Activated T-cell treated with anti-CD3 and anti-CD28 coated beads, Interleukin-2, amount 50 U/mL, for 1 hour (primary cell): ENCODE results near the gene TMEM79.
"Not testable (repeated sequence)": the region's sequence is repeated elsewhere in the genome, so short reads cannot be mapped to it uniquely, and the experiment has no call there.

Experiments used
- DNase-seq: peaks from one replicate; pipeline ENCODE4 v3.0.0-alpha.2; 2020

The TMEM79 gene

GRCh38 chr1:156316909-156317308 is 32.8 kb downstream of the TMEM79 start:
- no peak for DNase-seq

GRCh38 chr1:156319664-156320063 is 35.5 kb downstream of the TMEM79 start:
- DNase-seq: no peak

- DNase-seq: no peak
These were observed 36.4 kb downstream of the TMEM79 start for GRCh38 chr1:156320560-156320959.

GRCh38 chr1:156323179-156323578 is 39.1 kb downstream of the TMEM79 start:
- DNase-seq: not testable (repeated sequence)

GRCh38 chr1:156336242-156336641 is 52.1 kb downstream of the TMEM79 start:
- DNase-seq: no peak

GRCh38 chr1:156337052-156337887 is 53.1 kb downstream of the TMEM79 start:
- no peak for DNase-seq

GRCh38 chr1:156337888-156338179 is 53.7 kb downstream of the TMEM79 start:
- DNase-seq: no peak

- peak; percentile 100 for DNase-seq
These were observed 54.3 kb downstream of the TMEM79 start, which contains the start of the genes CCT3 and TSACC for GRCh38 chr1:156338180-156338976. Gene CCT3 (minus strand): TSS chr1:156338292. CDS start chr1:156338184, 108 bp downstream. Gene TSACC (plus strand): TSS chr1:156338526. CDS start chr1:156339758, 1,232 bp downstream.
